ENCODE data around the gene ATAT1.

ATAT1 gene

DNA sequence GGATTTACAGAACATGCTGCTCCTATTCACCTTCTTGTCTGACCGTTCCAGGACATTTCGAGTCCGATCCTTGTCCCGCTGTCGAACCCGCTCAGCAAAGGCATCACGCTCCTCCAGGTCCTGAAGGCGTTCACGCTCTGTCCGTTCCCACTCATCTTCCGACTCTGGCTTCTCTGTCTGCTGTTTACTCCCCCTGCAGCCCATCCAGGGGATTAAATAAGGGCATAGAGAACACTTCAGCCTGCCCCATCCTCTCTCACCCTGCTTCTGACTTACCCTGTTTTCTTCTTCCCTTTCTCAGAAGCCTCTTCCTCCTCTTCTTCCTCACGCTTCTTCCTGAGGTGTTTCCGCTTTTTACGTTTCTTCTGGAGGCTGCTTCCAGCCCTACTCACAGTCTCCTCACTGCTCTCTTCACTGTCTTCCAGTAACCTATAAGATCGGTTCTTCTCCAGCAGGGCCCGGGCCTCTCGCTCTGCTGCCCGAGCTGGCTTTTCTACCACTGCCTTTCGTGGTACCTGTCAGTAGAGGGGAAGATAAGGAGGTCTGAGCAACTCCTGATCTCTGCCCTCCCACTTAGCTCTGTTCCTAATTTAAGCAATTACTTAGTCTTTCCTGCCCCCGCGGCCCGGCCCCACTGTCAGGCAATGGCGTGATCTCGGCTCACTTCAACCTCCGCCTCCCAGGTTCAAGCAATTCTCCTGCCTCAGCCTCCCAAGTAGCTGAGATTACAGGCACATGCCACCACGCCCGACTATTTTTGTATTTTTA is 44.3 kb downstream of the ATAT1 start:
- no peak for DNase-seq (ENCODE audit: low read depth)
- TF ChIP-seq, protein P1, sequence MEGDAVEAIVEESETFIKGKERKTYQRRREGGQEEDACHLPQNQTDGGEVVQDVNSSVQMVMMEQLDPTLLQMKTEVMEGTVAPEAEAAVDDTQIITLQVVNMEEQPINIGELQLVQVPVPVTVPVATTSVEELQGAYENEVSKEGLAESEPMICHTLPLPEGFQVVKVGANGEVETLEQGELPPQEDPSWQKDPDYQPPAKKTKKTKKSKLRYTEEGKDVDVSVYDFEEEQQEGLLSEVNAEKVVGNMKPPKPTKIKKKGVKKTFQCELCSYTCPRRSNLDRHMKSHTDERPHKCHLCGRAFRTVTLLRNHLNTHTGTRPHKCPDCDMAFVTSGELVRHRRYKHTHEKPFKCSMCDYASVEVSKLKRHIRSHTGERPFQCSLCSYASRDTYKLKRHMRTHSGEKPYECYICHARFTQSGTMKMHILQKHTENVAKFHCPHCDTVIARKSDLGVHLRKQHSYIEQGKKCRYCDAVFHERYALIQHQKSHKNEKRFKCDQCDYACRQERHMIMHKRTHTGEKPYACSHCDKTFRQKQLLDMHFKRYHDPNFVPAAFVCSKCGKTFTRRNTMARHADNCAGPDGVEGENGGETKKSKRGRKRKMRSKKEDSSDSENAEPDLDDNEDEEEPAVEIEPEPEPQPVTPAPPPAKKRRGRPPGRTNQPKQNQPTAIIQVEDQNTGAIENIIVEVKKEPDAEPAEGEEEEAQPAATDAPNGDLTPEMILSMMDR (conservative IDR thresholded peaks at IDR 0.05; ENCODE audit: low read length) = peak; percentile 31
- no peak overlapping the region for H3K4me3 ChIP-seq (ENCODE audit: low read length)

DNA sequence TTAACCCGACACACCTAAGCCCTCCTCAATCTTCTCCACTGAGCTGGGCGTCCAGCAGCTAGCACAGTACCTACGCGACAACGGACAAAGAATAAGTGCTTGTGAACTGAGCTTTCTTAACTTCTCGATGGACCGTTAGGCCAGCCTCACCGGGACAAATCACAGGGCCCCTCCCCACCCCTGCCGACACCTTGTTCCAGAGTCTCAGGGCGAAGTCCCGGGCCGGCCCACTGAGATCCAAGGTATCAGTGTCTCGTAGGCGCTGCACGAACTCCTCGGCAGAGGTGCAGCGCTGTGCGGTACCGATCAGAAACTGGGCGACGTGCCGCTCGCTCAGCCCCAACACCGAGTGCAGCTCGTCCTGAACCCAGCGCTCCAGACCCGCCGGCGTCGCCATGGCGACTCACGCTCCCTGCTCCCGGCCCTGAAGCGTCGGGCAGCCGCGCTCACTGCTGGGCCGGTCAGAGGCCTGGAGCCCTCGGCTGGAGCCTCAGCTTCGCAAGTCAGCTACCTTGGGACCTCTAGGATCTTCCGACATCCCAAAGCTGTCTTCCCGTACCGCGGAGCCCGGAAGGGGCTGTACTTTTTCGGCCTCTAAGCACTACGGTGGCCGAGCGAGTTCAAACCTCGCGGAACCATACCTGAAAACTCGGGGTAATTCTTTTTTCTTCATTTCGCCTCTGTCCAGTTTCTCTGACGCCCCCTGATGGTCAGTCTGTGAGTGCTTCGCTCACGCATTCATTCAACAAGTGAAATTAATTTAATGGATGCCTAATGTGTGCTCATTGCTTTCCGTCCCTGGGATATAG is 46.0 kb downstream of the ATAT1 start, which contains the start of gene DHX16:
DHX16 (minus strand) TSS at position 562 of the 809 bp plus-strand sequence; CDS start at position 397, 165 bp downstream.
- TF ChIP-seq, protein P1 (conservative IDR thresholded peaks at IDR 0.05; ENCODE audit: low read length) = peak; percentile 88
- DNase-seq (ENCODE audit: low read depth) = peak; percentile 99
- H3K4me3 ChIP-seq (ENCODE audit: low read length) = peak within 1 kb of the TSS; percentile 96

DNA sequence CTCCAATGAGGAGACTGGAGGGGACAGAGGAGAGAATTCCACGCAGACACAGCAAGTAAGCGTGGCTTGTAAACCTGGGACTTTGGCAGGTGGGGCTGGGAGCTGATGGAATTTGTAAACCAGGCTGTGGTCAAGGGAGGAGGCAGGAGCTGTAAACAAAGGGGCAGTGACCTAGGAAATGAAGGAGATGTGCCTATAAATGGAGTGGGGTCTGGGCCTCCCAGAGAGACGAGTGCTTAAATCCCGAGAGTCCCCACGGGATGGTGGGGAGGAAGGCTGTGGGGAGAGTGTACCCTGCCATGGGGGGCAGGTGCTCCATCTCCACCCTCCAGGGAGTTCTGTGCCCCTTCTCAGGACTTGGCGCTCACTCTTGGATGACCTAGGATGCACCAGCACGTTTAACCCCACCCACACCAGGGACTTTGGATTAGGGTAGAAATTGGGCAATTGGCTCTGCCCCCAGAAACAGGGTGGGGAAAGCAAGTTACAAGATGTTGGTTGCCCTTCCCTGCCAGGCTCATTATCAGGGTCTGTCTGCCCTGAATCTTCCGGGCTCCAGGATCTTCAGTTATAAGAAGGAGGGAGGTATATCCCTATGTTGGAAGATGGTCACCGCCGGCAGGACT is 50.1 kb downstream of the ATAT1 start:
- TF ChIP-seq, protein P1 (conservative IDR thresholded peaks at IDR 0.05; ENCODE audit: low read length) = no peak
- no peak overlapping the region for H3K4me3 ChIP-seq (ENCODE audit: low read length)
- DNase-seq (ENCODE audit: low read depth) = no peak

DNA sequence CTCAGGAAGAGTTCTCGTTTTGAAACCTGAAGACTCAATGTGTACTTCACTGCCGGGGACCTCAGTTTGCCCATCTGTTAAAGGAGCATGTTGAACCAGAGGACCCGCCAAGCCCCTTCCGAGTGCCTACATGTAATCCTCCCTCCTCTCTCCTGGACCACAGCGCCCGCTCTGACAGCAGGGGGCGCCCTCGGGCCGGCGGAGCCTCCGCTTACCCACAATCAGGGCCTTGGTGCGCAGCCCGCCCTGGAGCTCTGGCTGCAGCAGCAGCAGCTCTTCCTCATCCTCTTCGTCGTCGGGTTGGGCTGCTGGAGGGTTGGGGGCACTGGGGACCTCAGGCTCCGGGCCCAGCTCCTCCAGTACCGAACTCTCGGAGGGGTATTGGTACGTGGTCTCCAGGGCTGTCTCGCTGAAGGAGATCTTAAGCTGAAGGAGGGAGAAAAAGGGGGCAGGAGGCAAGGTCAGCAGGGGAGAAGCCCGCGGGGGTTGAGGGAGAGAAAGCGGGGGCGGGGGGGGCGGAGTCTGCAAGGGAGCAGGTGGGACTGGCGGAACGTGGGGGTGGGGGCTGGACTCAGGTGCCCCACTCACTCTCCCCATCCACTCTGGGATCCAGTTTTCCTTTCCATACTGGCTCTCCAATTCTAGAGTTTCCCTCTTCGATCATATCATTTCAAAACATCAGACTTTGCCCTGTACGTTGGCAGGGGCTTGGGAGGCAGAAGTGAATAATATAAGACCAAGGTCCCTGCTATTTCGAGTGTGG is 52.5 kb downstream of the ATAT1 start:
- TF ChIP-seq, protein P1 (conservative IDR thresholded peaks at IDR 0.05; ENCODE audit: low read length) = peak; percentile 89
- peak; percentile 76 for DNase-seq (ENCODE audit: low read depth)
- H3K4me3 ChIP-seq (ENCODE audit: low read length) = peak overlapping the region; percentile 42

DNA sequence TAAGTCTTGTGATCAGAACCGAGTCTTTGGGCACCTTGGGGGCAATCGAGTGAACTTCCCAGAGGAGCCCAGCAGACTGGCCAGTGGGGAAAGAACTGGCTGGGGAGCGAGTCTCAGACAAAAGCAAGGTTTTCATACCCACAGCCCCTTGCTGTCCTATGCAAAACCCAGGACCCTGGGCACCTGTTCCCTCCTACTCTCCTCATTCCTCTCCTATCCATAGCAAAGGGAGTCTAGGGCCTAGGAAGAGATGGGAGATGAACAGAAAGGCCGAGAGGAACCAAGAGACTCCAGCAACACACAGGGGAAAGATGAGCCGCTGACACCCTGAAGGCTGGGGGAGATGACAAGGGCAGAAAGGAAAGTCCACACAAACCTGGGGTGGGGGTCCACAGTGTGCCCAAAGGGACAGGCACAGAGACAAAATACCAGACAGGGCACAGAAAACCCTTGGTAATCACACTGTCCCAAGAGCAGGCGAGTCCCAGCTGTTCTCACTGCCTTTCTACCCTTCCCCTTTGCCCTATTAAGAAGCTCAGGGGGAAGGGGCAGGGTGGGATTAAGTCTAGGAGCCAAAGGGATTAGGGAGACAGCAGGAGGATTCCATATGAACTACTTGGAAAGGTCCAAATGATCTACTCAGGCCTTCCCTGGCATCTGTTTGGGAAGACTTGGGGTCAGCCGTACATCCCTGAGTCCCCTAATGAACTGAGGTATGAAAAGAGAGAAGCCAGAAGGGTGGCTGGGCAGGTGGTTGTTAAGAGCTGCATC is 53.3 kb downstream of the ATAT1 start:
- DNase-seq (ENCODE audit: low read depth) = no peak
- H3K4me3 ChIP-seq (ENCODE audit: low read length) = peak overlapping the region; percentile 42
- TF ChIP-seq, protein P1 (conservative IDR thresholded peaks at IDR 0.05; ENCODE audit: low read length) = no peak

DNA sequence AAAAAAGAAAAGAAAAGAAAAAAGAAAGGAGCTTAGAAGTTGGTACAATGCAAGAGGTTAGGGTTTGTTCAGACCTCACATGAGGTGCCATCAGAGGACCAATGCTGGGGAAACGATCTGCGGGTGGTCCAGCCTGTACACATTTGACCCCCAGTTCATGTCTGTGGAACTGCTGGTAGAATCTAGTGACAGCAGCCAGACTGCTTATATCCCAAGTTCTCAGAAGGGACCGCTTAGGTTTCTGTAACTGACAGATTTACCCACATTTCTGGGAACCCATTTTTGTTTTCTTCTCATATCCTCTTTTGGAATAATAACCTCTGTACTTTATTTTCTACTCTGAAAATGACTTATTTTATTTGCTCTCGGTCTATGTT is 55.1 kb downstream of the ATAT1 start:
- peak overlapping the region; percentile 93 for H3K4me3 ChIP-seq (ENCODE audit: low read length)
- TF ChIP-seq, protein P1 (conservative IDR thresholded peaks at IDR 0.05; ENCODE audit: low read length) = no peak
- no peak for DNase-seq (ENCODE audit: low read depth)
